Dedifferentiated amniotic fluid mesenchymal stem cell (primary cell): Measurements from ENCODE around the gene TMEM131.

Experiments
- DNase-seq: peaks from one replicate; pipeline ENCODE4 v3.0.0-alpha.2; 2016; ENCODE audit errors: extremely low spot score

Gene TMEM131

DNA sequence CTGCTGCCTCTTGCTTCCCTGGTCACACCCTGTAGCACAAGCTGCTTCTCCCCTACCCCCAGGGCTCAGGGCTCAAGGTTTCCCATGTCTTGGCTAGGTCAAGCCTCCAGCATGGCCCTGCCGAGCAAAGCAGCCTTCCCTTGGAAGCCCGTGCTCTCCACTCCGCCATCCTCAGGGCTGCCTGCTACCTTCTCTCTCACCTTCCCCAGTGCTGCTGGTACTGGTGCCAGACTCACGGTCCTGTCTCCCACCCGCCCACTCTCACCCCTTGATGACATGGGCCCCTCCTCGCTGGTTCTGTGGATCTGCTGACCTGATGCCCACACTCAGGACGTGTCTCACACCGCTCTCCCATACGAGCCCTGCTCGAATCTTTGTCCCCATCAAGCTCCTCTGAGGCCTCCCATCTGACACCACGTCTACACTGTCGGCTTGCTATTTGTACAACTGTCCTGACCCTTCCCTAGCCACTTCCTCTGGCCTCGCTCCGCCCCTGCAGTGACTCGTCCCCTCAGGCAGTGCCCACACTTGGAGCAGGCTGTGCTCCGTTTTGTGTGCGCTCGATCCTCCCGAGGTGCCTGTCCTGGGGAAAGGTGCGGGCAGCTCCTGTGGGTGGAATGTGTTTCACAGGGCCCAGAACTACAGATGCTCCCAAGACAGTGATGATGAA lies 232.4 kb downstream of the TMEM131 start:
- no peak for DNase-seq

DNA sequence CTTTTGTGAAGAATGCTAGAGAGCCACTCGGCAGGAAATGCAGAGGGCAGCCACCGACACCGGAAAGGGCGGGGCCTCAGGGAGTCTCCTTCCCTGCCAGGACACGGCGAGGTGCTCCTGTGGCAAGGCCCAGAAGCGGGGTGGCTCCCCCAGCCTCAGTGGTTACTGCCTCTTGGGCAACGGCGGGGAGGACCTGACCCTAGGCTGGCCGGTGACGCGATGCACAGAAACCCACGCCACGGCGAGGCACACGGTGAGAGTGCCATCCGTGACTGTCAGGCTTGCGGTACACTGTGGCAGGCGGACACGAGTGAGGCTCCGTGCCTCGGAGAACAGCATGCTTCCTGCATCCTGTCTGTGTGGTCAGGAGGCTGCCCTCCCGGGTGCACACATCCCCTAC lies 234.6 kb downstream of the TMEM131 start:
- no peak for DNase-seq

DNA sequence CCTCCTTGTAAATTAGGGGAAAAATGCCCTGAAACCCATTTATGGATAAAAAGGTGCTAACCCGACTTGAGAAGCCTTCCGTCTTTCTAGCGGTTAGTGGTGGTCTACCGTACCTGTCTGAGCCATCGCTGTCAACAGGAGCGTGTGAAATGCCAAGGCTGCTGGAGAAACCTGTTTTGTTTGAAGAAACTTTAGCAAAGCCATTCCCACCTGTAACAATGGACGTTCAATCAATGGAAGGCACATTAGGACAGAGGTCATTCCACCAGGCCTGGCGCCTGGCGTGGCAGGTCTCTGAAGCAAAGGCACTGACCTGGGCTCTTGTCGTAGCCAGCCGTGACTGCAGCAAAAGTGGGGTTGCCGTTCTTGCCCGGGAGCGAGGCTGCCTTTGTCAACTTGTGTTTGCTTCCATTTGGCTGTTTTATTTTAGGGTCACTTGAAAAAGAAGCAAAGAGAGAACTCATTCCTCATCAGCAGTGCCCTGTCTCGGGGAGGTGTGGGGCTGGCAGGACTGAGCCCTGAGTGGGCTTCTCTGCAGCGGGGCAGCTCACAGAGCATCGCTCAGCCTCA lies 235.2 kb downstream of the TMEM131 start:
- no peak for DNase-seq

DNA sequence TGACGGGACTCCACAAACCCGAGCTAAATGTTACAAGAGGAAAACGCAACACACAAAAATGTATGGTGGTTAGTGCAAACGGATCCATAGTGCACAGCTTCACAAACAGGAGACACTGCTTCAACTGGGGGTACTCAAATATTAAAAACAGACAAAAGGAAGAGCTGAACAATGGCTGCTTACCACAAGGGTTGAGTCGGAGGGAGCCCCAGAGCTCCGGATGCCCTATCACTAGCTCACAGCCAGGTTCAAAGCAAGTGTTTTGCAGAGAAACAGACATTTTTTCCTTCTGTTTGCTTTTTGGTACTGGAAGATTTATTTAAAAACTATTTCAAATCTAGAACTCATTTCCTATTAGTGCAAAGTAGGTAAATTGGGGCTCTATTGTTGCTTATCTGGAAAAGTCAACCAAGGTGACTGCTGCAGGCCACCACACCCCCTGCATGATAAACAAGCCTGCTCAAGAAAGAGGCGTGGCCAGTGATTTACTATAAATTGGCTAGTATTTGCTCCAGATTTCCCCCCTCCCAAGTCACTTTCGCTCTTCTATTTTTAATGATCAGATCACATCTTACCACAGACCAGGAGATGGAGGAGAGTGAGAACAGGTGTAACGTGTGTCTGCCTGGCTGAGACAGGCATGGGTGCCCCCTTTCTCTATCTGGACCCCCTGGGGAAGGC lies 235.9 kb downstream of the TMEM131 start:
- no peak for DNase-seq

DNA sequence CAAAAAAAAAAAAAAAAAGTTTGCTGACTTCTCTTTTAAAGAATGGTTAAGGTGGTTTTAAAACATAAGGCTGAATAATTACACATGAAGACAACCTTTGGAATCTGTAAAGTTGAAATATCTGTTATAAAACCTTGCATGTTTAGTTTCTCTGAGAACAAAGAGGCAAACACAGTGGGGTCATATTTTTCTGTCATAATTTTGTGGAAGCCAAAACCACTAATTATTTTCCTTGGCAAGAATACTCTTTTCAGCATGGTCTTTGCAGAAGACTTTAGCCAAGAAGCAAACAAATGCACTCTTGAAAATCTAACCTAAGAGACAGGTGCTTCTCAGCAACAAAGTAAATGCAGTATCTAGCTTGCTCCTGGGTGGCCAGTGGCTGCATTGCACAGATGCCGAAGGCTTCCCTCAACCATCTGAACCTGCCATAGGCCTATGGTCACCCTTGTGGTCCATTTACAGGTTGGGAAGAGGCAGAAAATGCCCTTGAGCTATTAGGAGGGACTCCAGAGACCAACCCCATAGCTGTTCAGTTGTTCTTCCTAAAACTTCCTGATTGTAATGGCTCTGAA lies 237.5 kb downstream of the TMEM131 start:
- no peak for DNase-seq

DNA sequence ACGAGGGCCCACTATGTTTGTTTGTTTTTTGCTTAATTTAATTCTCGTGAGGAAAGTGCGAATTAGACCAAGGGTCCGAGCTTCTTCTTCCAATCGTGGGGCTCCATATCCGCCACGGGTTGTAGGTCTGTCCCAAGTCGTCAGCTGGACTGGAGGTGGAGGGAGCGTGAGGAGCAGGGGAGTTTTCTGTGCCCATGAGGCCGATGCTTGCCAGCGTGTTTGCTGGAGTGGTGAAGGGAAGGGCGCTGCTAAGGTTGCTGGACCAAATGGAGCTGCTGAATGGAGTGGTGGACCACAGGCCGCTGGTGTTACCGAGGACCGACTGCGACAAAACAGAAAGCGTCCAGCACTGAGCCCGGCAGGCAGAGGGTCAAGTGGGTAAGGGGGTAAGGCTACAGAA lies 238.7 kb downstream of the TMEM131 start:
- DNase-seq: no peak

DNA sequence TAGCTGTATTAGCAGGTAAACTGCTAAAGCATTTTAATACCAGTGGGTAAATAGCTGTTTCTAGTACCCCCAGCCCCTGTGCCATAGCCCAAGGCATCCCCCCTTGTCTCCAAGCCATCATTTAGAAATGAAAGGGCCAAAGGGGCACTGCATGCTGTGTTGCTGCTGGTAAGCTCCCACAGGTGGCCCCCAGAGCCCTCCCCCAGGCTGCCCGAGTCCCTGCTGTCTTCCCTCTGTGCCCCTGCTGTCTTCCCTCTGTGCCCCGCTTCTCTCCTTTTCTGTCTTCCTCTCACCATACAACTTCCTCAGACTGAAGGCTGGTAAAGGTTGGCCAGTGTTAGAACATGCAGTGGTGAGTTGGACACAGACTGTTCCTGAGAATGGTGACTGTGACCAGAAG lies 240.3 kb downstream of the TMEM131 start:
- no peak for DNase-seq

DNA sequence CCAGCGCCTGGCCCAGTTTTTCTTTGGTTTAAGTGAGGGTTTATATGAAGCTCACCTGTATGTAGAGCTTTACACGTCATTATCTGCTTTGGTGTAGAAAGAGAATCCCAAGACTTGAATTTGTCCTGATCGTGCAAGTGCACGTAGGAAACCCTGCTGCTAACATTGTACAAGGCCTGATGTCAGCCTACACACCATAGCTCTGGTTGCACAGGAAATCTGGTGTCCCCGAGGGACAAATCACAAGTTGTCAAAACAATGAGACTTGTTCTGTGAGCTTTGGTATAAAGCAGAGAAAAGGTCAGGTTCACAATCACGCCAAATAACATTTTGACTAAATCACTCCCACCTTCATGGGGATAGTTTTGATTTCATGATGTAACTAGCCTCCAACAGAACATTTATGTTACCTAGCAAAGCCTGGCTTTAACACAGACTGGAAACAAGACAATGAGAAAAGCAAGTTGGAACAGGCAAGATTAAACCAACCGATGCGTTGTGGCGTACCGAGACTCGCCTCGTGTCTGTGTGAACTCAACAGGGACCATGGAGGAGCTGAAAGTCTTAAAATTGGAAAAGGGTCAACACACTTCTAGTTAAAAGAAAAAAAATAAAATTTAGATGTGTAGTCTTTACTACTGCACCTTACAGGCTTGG lies 240.9 kb downstream of the TMEM131 start:
- DNase-seq: no peak

DNA sequence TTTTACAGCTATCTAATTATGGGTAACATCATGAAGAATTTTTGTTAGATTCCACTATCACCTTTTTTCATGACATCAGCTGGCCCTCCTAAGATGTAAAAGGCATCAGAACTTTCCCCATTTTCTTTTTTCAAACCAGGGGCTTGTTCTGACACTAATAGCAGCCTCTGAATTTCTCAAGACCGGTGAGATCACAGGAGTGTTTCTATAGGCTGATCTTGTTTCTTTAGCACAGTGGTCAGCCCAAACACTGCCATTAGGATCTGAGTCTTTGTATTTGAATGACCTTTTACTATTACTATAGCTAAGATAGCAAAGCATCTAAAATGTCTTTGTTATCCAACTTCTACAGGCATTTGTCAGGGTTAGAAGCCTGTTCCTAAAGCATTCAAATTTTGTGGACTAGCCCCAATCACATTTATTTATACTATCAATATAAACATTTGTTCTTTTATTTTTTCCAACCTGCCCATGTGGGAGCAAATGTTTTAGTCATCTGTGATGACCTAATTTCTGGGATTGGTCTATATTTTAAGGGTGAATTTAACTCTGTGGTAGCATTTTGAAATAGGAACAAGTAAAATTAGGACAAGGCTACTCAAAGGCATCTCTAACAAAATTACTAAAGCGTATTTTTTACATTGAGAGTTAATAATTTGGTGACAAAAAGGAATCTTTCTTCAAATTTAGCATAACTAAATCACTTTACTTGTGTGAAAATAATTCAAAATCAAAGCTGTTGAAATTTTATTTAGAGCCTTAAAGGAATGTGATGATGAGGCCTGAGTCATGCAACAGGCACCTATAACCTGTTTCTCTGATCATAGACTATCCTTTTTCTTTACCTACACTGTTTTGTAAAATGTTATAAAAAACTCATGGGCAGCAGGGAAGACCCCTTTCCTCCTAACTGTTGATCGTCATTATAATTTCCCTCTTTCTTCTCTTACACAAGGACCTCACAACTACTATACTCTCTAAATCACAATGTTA lies 243.1 kb downstream of the TMEM131 start:
- DNase-seq: no peak

DNA sequence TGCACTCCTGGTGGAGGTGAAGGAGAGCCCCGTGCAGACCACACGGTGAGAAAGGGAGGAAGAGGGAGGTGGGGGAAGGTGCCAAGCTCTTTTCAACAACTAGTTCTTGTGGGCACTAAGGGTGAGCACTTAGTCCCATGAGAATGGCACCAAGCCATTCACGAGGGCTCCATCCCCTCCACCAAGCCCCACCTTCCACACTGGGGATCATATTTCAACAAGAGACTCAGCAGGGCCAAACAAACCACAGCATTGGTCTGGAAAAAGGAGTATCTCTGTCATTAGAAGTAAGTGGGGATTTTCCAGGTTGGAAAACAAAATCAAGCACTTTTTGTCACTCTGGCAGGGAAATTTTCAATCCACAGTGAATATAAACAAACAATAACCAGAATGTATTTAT lies 244.0 kb downstream of the TMEM131 start:
- DNase-seq: no peak

DNA sequence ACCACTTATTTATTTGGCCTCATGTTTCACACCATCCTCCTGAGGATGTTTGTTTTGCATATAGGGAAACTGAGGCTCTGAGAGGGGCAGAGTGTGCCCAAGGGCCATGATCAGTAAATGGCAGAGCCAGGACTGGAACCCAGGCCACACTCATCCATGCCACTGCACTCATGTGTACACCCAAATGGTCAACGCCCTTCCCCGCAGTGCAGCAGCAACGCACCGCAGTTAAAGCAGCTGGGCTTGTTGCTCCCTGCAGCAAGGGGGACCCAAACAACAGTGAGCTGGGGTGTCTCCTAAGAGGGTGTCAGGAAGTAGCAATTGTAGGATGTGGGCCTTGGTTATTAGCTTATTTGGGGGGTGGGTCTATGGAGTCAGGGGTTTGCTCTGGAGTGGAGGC lies 245.7 kb downstream of the TMEM131 start:
- DNase-seq: no peak

DNA sequence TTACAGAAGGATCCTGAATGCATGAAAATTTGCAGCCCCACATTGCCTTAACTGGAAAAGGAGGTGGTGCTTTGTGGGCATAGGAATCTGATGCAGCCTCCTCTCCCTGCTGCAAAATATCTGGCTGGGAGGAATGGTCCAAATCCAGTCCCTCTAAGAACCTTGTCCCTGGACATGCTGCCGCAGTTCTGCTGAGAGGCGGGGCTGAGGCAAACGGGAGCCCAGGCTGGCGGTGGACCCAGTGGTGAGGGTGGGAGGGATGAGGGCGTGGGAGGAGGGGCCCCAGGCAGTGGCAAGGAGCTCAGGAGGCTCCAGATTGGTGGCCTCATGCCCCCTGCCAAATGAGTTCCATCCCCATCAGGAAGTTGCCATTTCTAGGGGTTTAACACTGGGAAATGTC lies 246.2 kb downstream of the TMEM131 start:
- no peak for DNase-seq

DNA sequence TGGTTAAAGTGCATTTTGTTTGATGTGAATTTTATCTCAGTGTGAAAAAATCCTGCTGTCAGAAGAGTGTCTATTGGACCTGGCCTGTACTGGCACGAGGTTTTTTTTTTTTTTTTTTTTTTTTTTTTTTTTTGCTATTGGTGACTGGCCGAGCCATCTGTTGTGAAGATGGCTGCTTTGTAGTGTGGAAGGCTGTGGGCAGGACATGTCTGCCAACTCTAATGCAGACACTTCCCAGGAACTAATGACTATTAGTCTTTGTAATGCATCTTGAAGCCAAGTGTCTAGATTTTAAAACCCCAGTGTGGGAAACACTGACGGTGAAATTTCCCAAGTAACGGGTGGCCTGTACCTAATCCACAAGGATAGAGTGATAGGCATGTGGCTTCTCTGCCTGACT lies 248.0 kb downstream of the TMEM131 start:
- no peak for DNase-seq

DNA sequence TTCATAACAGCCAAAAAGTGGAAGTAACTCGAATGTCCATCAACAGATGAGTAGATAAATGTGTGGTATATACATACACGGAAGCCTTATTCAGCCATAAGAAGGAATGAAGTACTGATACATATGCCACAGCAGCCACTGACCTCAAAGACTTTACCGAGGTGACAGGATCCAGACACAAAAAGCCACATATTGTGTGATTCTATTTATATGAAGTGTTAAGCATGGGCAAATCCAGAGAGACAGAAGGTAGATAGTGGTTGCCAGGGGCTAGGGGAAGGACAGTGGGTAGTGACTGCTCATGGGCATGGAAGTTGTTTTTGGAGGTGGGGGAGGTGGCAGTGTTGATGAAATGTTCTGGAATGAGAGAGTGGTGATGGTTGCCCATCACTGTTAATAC lies 248.5 kb downstream of the TMEM131 start:
- no peak for DNase-seq

DNA sequence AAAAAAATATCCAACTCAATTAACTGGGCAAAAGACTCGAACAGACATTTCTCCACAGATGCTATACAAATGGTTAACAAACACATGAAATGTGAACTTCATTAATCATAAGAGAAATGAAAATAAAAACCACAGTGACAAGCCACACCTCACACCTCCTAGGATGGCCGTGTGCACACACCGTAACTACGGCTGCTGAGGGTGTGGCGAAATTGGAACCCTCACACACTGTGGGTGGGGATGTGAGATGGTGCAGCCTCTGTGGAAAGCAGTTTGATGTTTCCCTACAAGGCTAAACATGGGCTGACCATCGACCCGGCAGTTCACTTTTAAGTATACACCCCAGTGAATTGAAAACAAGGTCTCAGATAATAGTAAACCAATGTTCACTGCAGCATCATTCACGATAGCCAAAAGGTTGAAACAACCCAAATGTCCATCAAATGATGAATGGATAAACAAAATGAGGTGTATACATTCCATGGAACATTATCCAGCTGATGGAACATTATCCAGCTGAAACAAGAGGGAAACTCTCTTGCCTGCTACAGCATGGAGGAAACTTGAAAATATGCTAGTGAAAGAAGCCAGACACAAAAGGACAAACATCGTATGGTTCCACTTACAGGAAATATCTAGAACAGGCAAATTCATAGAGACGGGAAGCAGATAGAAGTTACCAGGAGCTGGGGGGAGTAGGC lies 250.1 kb downstream of the TMEM131 start:
- DNase-seq: no peak

DNA sequence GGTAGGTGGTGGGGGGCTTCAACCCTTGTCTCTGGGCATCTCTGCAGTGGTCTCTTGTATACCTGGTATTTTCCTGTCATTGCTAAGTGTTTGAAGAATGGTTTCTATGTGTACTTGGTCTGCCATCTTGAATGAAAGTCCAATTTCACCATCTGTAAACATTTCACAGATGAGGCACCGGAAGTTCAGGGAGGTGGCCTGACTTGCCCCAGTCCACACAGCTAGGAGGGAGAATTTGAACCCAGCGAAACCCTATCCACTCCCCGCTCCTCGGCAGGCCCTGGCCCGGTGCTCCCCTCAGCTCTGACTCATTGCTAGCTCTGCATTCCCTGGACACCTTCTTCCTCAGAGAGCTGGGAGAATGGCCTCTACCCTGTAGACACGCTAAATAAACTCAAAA lies 251.8 kb downstream of the TMEM131 start:
- no peak for DNase-seq

DNA sequence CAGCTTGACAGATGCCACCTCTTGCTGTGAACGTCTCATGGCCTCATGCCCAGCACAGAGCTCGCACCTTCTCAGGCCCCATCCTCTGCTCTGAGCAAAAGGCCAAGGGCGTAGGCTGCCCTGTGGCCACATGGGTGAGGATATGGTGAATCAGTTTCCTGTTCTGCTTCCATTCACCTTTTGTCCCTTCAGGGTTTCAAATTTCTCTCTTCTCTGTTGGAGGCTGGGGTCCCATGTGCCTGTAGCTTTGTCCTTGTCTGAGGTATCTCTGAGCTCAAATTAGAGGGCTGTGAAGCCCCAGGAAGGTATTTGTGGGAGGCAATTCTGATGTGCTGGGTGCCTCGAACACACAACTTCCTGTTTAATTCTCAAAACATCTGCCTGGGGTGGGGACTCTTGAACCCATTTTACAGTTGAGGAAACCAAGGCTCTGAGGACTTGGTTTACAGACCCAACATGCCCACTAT lies 253.3 kb downstream of the TMEM131 start:
- no peak for DNase-seq

DNA sequence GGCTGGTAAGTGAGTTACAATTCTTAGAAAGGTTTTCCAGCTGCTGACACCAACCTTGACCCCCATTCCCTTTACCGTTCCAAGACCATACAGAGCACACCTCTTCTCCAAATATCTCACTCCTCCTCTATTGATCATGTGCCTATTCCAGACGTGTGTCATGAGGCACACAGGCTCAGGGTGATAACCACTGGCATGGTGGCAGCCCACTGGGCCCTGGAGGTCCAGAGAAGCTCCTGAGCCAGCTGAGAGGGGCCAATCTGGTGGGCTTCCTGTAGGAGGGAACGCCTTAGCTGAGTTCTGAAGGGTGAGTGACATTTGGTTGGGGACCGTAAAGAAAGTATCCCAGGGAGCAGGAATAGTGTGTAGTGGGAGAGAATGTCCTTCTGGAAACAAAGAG lies 254.1 kb downstream of the TMEM131 start:
- DNase-seq: no peak

DNA sequence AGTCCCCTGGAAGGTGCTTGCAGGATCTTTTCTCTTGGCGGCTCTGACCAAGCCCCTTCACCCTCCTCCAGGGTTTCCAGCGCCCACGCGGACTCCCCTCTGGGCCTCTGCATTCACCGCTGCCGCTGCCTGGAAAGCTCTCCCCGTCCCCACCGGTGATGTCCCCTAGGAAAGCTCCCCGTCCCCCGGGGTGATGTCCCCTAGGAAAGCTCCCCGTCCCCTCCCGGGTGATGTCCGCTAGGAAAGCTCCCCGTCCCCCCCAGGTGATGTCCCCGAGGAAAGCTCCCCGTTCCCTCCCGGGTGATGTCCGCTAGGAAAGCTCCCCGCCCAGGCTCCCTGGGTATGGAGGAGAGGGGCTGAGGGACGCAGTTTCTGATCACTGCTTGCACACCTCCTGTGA lies 254.5 kb downstream of the TMEM131 start:
- no peak for DNase-seq

DNA sequence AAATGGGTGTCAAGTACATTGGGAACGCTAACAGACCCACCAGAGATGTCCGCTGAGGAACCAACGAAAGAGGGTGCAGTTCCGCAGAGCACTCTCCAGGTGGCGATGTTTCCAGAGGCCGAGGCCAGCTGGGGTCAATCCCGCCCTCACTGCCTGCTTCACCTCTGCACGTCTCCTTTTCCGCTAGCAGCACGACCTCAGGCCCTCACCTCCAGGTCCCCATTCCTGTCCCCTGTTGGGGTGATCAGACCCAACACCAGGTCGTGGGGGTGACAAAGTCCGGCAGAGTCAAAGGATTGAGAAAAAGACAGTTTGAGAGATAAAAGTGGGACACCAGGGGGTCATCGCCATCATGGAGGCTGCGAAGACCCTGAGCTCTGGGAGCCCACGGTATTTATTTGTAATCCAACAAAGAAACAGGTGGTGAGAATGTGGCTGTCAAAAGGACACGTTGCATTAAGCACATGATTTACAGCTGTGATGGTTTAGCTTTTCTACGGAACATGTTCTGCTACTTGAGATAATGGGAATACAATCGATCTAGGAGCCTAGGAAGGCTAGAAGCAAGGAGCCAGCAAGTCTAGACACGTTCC lies 255.1 kb downstream of the TMEM131 start:
- no peak for DNase-seq
